ENCODE measurements around the gene SPSB3. TPM values are rescaled to one million over a fixed set of nuclear protein-coding genes. Genes with fewer than 3 reads are reported as not detected.

SPSB3 gene
- total and polyA plus RNA-seq, 2 experiments from 2014 or later = 27.1 to 34.7 TPM

GRCh38 chr16:1745900-1746692, 36.3 kb downstream of the SPSB3 start:
- Mint-ChIP-seq H3K36me3 (ENCODE audit: low read depth) (peaks cover 16% of the 10 kb centered on the region), H3K9me3 (peaks cover 3% of the 10 kb centered on the region; the same call in 2 of the 3 replicates), H3K4me3 (no peak overlapping the region), H3K27me3 (ENCODE audit: insufficient read depth, low read depth, poor library complexity) (peaks cover 10% of the 10 kb centered on the region), H3K4me1 (no peaks in the 10 kb centered on the region), H3K27ac (no peak overlapping the region)
- no peaks in the 10 kb centered on the region for H4K20me1 ChIP-seq (replicated peaks; ENCODE audit: insufficient read depth)
- no peak for ATAC-seq
- H3K4me2 ChIP-seq = no peak overlapping the region
- H3K79me2 ChIP-seq (replicated peaks; ENCODE audit: insufficient read depth) = no peaks in the 10 kb centered on the region
- H3K27me3 ChIP-seq (ENCODE audit: insufficient read depth) = no peaks in the 10 kb centered on the region
- H3K4me1 ChIP-seq (ENCODE audit: insufficient read depth) = no peaks in the 10 kb centered on the region
- H3K4me3 ChIP-seq = no peak overlapping the region
- TF ChIP-seq NANOG (IDR thresholded peaks at IDR 0.05; ENCODE audit: borderline replicate concordance) (no peak), ZNF331 (CRISPR knock-in tag; IDR thresholded peaks at IDR 0.05; ENCODE audit: low read depth) (no peak), EZH2 (IDR thresholded peaks at IDR 0.05; ENCODE audit: low read depth, unreplicated experiment) (no peak), REST (IDR thresholded peaks at IDR 0.05; ENCODE audit: unreplicated experiment) (no peak), EZH2phosphoT487 (IDR thresholded peaks at IDR 0.05; ENCODE audit: unreplicated experiment) (no peak), CTCF (conservative IDR thresholded peaks at IDR 0.05; ENCODE audit: low read depth in 2 of 2) (no peak), STAT1 (IDR thresholded peaks at IDR 0.05; ENCODE audit: unreplicated experiment) (no peak), ZNF114 (CRISPR knock-in tag; IDR thresholded peaks at IDR 0.05) (no peak), JUNB (IDR thresholded peaks at IDR 0.05; ENCODE audit: unreplicated experiment) (no peak), CREB1 (CRISPR knock-in tag; IDR thresholded peaks at IDR 0.05; ENCODE audit: low read depth) (no peak), POLR2AphosphoS5 (IDR thresholded peaks at IDR 0.05; ENCODE audit: low read depth) (no peak), ZNF462 (CRISPR knock-in tag; IDR thresholded peaks at IDR 0.05) (no peak)
- TF ChIP-seq, protein P1, sequence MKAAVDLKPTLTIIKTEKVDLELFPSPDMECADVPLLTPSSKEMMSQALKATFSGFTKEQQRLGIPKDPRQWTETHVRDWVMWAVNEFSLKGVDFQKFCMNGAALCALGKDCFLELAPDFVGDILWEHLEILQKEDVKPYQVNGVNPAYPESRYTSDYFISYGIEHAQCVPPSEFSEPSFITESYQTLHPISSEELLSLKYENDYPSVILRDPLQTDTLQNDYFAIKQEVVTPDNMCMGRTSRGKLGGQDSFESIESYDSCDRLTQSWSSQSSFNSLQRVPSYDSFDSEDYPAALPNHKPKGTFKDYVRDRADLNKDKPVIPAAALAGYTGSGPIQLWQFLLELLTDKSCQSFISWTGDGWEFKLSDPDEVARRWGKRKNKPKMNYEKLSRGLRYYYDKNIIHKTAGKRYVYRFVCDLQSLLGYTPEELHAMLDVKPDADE (IDR thresholded peaks at IDR 0.05) = no peak
- no peaks in the 10 kb centered on the region for H3F3A ChIP-seq (replicated peaks; ENCODE audit: low read depth)
- no peak overlapping the region for H3K27ac ChIP-seq (ENCODE audit: low read depth)
- no peaks in the 10 kb centered on the region for H3K9me2 ChIP-seq (ENCODE audit: insufficient read depth)
- no peak overlapping the region for H2AFZ ChIP-seq
- H3K36me3 ChIP-seq (ENCODE audit: insufficient read depth) = no peaks in the 10 kb centered on the region; the same call in 1 of the 2 replicates
- peak; percentile 31 for DNase-seq (ENCODE audit: low spot score)

All from GM23338 (cell line).